ENCODE results near the gene B4GALT6. TPM values are rescaled to one million over a fixed set of nuclear protein-coding genes. Genes with fewer than 3 reads are reported as not detected.

B4GALT6 gene
- total and polyA plus RNA-seq, 2 donors (not counting 1 experiment from before 2014, with no cell fraction given): 1.7 TPM; not detected in 1

GRCh38 chr18:31669541-31669940, 14.8 kb downstream of the B4GALT6 start:
- Histone ChIP-seq H3K9ac (ENCODE audit: low read length) (no peak overlapping the region), H3K4me1 (ENCODE audit: control insufficient read depth in 2 of 2, insufficient read depth in 2 of 2, low read length in 2 of 2) (no peaks in the 10 kb centered on the region), H2AFZ (ENCODE audit: insufficient read depth, low read depth, low read length, poor library complexity, severe bottlenecking) (no peak overlapping the region), H3K79me2 (ENCODE audit: control insufficient read depth, insufficient read depth, low read length) (no peaks in the 10 kb centered on the region), H3K4me2 (replicated peaks; ENCODE audit: low read depth, low read length, poor library complexity, severe bottlenecking) (no peak overlapping the region), H3K36me3 (replicated peaks in 1 of 2; ENCODE audit: control extremely low read depth in 1 of 2, control insufficient read depth in 1 of 2, extremely low read depth in 1 of 2, insufficient read depth in 2 of 2, low read length in 1 of 2) (no peaks in the 10 kb centered on the region), H3K27me3 (replicated peaks in 1 of 4; ENCODE audit: control extremely low read depth in 1 of 4, control insufficient read depth in 3 of 4, insufficient read depth in 4 of 4, low read length in 3 of 4) (no peaks in the 10 kb centered on the region), H3K4me3 (ENCODE audit: control extremely low read depth in 1 of 5, extremely low read depth in 1 of 5, insufficient read depth in 1 of 5, low read depth in 2 of 5, low read length in 4 of 5) (no peak overlapping the region), H4K20me1 (ENCODE audit: control insufficient read depth, insufficient read depth, low read length, poor library complexity, severe bottlenecking) (no peaks in the 10 kb centered on the region), H3K9me3 (ENCODE audit: control extremely low read depth in 1 of 3, control insufficient read depth in 2 of 3, insufficient read depth in 1 of 3, low read length in 2 of 3) (no peaks in the 10 kb centered on the region), H3K27ac (ENCODE audit: low read length in 2 of 2) (no peak overlapping the region)
- H3K9me3 Mint-ChIP-seq (ENCODE audit: insufficient read depth): no peaks in the 10 kb centered on the region
- no peak for ATAC-seq (ENCODE audit: low read depth)
- no peak for DNase-seq
- no peaks in the 10 kb centered on the region for H3K4me1 Mint-ChIP-seq
- H3K27ac Mint-ChIP-seq: no peak overlapping the region
- CTCF ChIA-PET: interaction anchor here (1.0 kb wide), 1 partner anchor 8 kb away, joined by 3 read pairs; no protein-coding TSS in a partner anchor
- POLR2A ChIA-PET: no interaction called here
- H3K27me3 Mint-ChIP-seq: no peaks in the 10 kb centered on the region
- intact Hi-C loops (cut with micrococcal nuclease): no loop called here
- TF ChIP-seq EZH2 (IDR thresholded peaks at IDR 0.05; ENCODE audit: borderline replicate concordance, insufficient read depth, low read depth, low read length, poor library complexity, severe bottlenecking): no peak
- TF ChIP-seq CTCF (IDR thresholded peaks at IDR 0.05): no peak
- WGBS (ENCODE audit: insufficient coverage): no CpG with 5 or more reads among the region's 2 CpGs
- no peak overlapping the region for H3K4me3 Mint-ChIP-seq

GRCh38 chr18:31667185-31667584, 17.2 kb downstream of the B4GALT6 start:
- CTCF ChIA-PET: no interaction called here
- no peaks in the 10 kb centered on the region for H3K79me2 ChIP-seq (ENCODE audit: control insufficient read depth, insufficient read depth, low read length)
- Mint-ChIP-seq H3K9me3 (ENCODE audit: insufficient read depth) (no peaks in the 10 kb centered on the region), H3K27me3 (no peaks in the 10 kb centered on the region), H3K4me1 (no peaks in the 10 kb centered on the region), H3K4me3 (no peak overlapping the region), H3K27ac (no peak overlapping the region)
- H4K20me1 ChIP-seq (ENCODE audit: control insufficient read depth, insufficient read depth, low read length, poor library complexity, severe bottlenecking): no peaks in the 10 kb centered on the region
- ATAC-seq (ENCODE audit: low read depth): no peak
- no peak overlapping the region for H3K4me2 ChIP-seq (replicated peaks; ENCODE audit: low read depth, low read length, poor library complexity, severe bottlenecking)
- no peaks in the 10 kb centered on the region for H3K36me3 ChIP-seq (replicated peaks in 1 of 2; ENCODE audit: control extremely low read depth in 1 of 2, control insufficient read depth in 1 of 2, extremely low read depth in 1 of 2, insufficient read depth in 2 of 2, low read length in 1 of 2)
- H2AFZ ChIP-seq (ENCODE audit: insufficient read depth, low read depth, low read length, poor library complexity, severe bottlenecking): no peak overlapping the region
- H3K9ac ChIP-seq (ENCODE audit: low read length): no peak overlapping the region
- 90% methylated on average over 1 of the region's 1 CpG for whole genome bisulfite sequencing (ENCODE audit: insufficient coverage)
- DNase-seq: no peak
- no peaks in the 10 kb centered on the region for H3K9me3 ChIP-seq (ENCODE audit: control extremely low read depth in 1 of 3, control insufficient read depth in 2 of 3, insufficient read depth in 1 of 3, low read length in 2 of 3)
- TF ChIP-seq EZH2 (IDR thresholded peaks at IDR 0.05; ENCODE audit: borderline replicate concordance, insufficient read depth, low read depth, low read length, poor library complexity, severe bottlenecking) (no peak), CTCF (IDR thresholded peaks at IDR 0.05) (no peak)
- no peak overlapping the region for H3K4me3 ChIP-seq (ENCODE audit: control extremely low read depth in 1 of 5, extremely low read depth in 1 of 5, insufficient read depth in 1 of 5, low read depth in 2 of 5, low read length in 4 of 5)
- no peaks in the 10 kb centered on the region for H3K4me1 ChIP-seq (ENCODE audit: control insufficient read depth in 2 of 2, insufficient read depth in 2 of 2, low read length in 2 of 2)
- H3K27me3 ChIP-seq (replicated peaks in 1 of 4; ENCODE audit: control extremely low read depth in 1 of 4, control insufficient read depth in 3 of 4, insufficient read depth in 4 of 4, low read length in 3 of 4): no peaks in the 10 kb centered on the region
- intact Hi-C loops (cut with micrococcal nuclease): no loop called here
- POLR2A ChIA-PET: no interaction called here
- H3K27ac ChIP-seq (ENCODE audit: low read length in 2 of 2): no peak overlapping the region
